Retinal pigment epithelial cell (primary cell): ENCODE results near the gene MACROD1.

Experiments used
- DNase-seq: peaks from one replicate; pipeline ENCODE4 v3.0.0-alpha.2; 2010; ENCODE audit warnings: low read depth
- H3K4me3 ChIP-seq: 2 replicates; pipeline ENCODE4 v1.5.1; 2011; ENCODE audit warnings: mild to moderate bottlenecking, low read length, control low read depth, moderate library complexity
- TF ChIP-seq, protein P1 (sequence below): conservative IDR thresholded peaks from 2 replicates; pipeline ENCODE4 v1.5.1; 2011; ENCODE audit warnings: low read depth, low read length, control low read depth, inconsistent platforms

MACROD1 gene

DNA sequence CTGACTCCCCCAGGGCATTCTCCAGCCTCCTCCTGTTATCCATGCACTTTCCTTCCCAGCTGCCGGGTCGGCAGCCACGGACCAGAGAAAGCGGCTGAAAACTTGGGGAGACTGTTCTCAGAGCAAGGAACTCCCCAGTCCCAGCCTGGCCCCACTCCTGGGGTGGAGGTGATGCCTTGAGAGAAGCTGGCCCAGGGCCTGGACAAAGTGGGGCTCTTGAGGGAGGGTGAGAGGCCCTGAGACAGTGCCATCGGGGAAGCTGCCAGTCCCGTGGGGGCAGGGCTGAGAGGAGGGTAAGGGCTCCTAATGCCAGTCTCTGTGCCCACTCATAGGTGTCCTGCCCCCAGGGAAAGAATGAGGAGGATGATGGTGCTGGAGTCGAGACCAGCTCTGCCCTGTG, 76.4 kb downstream of the MACROD1 start:
- TF ChIP-seq, protein P1, sequence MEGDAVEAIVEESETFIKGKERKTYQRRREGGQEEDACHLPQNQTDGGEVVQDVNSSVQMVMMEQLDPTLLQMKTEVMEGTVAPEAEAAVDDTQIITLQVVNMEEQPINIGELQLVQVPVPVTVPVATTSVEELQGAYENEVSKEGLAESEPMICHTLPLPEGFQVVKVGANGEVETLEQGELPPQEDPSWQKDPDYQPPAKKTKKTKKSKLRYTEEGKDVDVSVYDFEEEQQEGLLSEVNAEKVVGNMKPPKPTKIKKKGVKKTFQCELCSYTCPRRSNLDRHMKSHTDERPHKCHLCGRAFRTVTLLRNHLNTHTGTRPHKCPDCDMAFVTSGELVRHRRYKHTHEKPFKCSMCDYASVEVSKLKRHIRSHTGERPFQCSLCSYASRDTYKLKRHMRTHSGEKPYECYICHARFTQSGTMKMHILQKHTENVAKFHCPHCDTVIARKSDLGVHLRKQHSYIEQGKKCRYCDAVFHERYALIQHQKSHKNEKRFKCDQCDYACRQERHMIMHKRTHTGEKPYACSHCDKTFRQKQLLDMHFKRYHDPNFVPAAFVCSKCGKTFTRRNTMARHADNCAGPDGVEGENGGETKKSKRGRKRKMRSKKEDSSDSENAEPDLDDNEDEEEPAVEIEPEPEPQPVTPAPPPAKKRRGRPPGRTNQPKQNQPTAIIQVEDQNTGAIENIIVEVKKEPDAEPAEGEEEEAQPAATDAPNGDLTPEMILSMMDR: no peak
- no peak for DNase-seq
- H3K4me3 ChIP-seq: no peak overlapping the region

DNA sequence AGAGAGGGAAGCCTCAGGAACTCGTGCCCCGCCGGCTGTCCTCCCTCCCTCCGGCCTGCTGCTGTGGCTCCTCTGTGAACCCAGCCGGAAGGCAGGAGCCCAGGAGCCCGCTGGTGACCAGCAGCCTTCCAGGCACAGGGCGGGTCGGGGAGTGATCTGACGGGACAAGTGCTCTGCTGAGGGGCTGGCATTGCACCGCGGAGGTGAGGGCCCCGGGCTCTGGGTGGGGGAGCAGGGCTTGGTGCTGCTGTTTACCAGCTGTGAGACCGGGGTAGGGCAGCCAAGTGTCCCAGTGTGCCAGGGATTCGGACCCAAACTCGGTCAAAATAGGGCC, 76.9 kb downstream of the MACROD1 start:
- no peak overlapping the region for H3K4me3 ChIP-seq
- TF ChIP-seq, protein P1: no peak
- DNase-seq: no peak

DNA sequence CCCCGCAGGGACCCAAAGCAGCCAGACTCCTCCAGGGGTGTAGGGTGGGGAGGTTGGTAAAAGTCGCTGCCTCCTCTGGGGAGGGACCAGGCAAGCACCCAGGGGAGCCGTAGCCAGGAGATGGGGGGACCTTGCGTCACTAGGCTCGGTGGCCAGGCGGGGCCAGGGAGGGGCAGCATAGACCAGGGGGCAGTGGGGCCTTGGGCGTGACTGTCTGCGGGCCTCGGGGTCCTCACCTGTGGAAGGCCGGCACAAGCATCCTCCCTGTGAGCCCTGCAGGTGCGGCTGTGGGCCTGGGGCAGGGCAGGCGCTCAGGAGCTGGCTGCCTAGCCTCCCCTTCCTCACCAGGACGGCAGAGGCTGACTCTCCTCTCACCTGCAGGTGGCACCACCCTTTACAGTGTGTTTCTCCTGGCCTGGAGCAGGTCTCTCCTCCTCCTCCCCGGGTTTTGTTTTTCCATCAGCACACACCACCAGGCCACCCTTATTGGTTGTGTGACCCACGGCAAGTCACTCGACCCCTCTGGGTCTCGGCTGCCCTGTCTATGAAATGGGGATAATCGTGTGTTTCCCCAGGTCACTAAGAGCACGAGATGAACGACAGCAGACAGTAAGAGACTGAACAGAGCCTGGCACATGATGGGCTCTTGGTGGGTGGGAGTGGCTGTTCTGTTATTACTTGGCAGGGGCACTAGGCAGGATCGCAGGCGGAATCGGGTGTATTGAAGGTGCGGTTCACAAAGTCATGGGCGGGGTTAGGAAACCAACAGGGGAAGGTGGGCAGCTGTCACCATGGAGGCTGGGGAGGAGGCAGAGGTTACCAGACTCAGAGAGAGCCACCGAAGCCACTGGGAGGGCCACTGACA, 77.5 kb downstream of the MACROD1 start:
- no peak for DNase-seq
- TF ChIP-seq, protein P1: peak; percentile 60
- H3K4me3 ChIP-seq: no peak overlapping the region

DNA sequence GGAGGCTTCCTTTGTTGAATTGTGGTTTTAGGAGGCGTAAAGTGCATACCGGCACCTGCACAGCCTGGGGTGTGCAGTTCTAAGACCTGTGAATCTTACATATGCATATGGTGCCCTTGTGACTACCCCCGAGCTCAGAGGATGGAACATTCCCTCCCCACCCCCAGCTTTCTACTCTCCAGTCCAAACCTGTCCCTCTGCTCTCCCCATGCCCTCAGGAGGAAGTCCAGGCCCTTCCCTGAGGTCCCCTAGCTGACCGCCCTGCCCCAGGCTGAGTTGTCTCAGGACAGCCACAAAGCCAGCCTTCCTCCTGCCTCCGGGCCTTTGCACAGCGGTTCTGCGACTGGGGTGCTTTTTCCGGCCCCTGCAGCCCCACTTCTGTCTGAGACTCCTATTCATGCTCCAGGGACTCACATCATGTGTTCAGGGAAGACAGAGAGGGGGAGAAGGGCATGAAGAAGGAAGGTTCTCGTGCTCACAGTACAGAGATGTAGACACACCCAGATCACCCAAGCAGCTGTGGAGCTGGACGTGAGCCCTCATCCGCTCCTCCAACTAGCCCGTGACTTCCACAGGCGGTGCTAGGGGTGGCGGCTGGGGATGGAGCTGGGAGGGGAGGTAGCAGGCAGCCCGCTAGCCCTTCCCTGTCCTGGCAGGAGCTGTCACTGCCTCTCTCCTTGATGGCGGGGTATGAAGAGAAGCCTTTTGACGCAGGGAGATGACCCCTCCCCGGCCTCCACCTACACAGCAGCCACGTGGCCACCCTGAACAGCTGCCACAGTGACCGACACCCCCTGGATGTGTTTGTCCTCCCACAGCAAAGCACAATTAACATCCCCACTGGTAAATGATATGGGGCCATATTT, 79.4 kb downstream of the MACROD1 start:
- TF ChIP-seq, protein P1: no peak
- no peak for DNase-seq

DNA sequence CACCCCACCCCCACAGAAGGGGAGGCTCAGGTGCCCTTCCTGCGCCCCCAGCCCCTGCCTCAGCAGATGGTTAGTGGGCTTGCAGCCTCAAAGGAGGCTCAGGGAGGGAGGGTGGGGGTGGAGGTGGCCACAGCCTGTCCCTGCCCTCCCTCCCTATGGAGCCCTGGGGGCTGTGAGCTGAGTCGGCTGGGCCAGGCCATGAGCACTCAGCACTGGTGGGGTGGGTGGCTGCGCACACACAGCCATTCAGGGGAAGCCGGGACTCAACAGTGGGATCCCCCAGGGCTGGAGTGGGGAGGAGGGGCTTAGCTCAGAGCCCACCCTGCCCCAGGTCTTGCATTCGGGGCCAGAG, 80.0 kb downstream of the MACROD1 start:
- no peak for DNase-seq
- no peak overlapping the region for H3K4me3 ChIP-seq
- TF ChIP-seq, protein P1: no peak

More for the DNA sequence above, 79.4 kb downstream of the MACROD1 start:
- no peak overlapping the region for H3K4me3 ChIP-seq

DNA sequence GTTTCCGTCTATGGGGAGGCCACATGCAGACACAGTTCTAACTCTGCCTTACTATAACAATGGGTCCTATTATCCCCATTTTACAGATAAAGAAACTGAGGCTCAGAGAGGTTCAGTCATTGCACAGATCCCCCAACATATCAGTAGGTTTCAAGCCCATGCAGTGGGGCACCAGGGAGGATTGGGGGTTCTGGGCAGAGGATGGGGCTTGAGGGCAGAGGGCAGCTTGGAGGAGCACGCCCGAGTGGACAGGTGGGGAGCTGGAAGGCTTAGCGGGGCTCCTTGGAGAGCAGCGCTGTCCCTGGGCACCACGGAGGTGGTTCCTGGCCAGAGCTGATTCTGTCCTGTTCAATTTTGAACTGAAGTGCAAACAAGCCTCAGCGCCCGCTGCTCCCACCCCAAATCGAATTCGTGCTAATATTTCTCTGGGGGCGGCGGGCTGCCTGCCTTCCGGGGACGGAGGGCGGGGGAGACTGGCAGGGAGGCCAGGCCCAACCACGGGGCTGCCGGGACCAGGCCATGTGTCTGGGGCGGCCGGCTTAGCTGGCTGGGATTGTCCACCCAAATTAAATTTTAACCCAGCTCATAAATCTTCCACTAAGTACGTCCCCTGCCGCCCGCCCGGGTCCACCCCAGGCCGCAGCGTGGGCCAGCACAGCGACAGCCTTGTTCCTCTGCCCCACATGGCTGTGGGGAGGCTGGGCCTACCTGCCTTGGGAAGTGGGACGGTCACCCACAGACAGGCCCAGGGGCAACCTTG, 80.8 kb downstream of the MACROD1 start:
- DNase-seq: no peak
- TF ChIP-seq, protein P1: no peak

More for the DNA sequence above, 80.8 kb downstream of the MACROD1 start:
- H3K4me3 ChIP-seq: no peak overlapping the region
